GM12878 (cell line): Measurements from ENCODE around the gene MRAP2. TPM values are rescaled to one million over a fixed set of nuclear protein-coding genes. Genes with fewer than 3 reads are reported as not detected.

ENCODE experiments used
- ATAC-seq: fragments of 200-7000 bp; cut with Tn5 transposase; 3 replicates; pipeline ENCODE4 v1.9.1; 2020; ENCODE audit warnings: mild to moderate bottlenecking, moderate library complexity
- BruUV-seq: library from RNA; stranded (reverse); fragments of 400-500 nt; replicated peaks from 2 replicates; lab custom pipeline; 2021; lab: Mats Ljungman, UMichigan
- CTCF ChIA-PET: fragments of 300-600 bp; sonication (Branson Sonifier 250); formaldehyde crosslinking; extraction: SDS; loops from one replicate; lab custom pipeline; 2021; ENCODE audit warnings: inconsistent platforms; lab: Yijun Ruan, JAX
- POLR2A ChIA-PET: fragments of 350-600 bp; formaldehyde crosslinking; extraction: SDS; loops from one replicate; lab custom pipeline; 2021; ENCODE audit warnings: inconsistent platforms; lab: Charles Lee
- RAD21 ChIA-PET: fragments of 300-600 bp; sonication (Branson Sonifier 250); formaldehyde crosslinking; loops from one replicate; lab custom pipeline; 2023; ENCODE audit warnings: antibody characterized with exemption; ENCODE audit not compliant: unreplicated experiment; lab: Charles Lee
- SMC1A ChIA-PET: fragments of 300-600 bp; sonication (Branson Sonifier 250); formaldehyde crosslinking; loops from one replicate; lab custom pipeline; 2023; ENCODE audit not compliant: unreplicated experiment, uncharacterized antibody; lab: Charles Lee
- DNase-seq: peaks from one replicate; pipeline ENCODE4 v3.0.0-alpha.2; 2011; ENCODE audit warnings: low read depth, low spot score
- FAIRE-seq: peaks from 3 replicates; lab custom pipeline; 2011; peaks lifted over from hg19 to GRCh38; lab: Jason Lieb, UNC
- H2AFZ ChIP-seq: 2 replicates; pipeline ENCODE4 v1.6.0; 2011; ENCODE audit warnings: low read depth, low read length, control low read depth; ENCODE audit not compliant: control insufficient read depth
- H3K27ac ChIP-seq: 2 replicates; pipeline ENCODE4 v1.5.1; 2011; ENCODE audit warnings: control low read depth; ENCODE audit not compliant: control insufficient read depth, insufficient read depth
- H3K27me3 ChIP-seq, 2 experiments: replicated peaks in 1 of 2; 2 replicates each; pipeline versions ENCODE4 v1.6.0 to v1.6.1; 2011; ENCODE audit warnings: low read length in 1 of 2; ENCODE audit not compliant: control insufficient read depth in 2 of 2, insufficient read depth in 2 of 2
- H3K36me3 ChIP-seq, 2 experiments: 2 replicates each; pipeline ENCODE4 v1.5.1; 2011; ENCODE audit warnings: low read length in 1 of 2; ENCODE audit not compliant: control insufficient read depth in 2 of 2, insufficient read depth in 2 of 2
- H3K4me1 ChIP-seq: 2 replicates; pipeline ENCODE4 v1.6.1; 2011; ENCODE audit warnings: mild to moderate bottlenecking, low read length, moderate library complexity, mixed read lengths; ENCODE audit not compliant: control insufficient read depth, insufficient read depth
- H3K4me2 ChIP-seq: 2 replicates; pipeline ENCODE4 v1.6.0; 2011; ENCODE audit warnings: control low read depth; ENCODE audit not compliant: control insufficient read depth, insufficient read depth
- H3K4me3 ChIP-seq: fragments of 200-600 bp; sonication (generic); 2 replicates; pipeline ENCODE4 v1.5.1; 2016
- H3K79me2 ChIP-seq: 2 replicates; pipeline ENCODE4 v1.6.0; 2011; ENCODE audit warnings: low read length; ENCODE audit not compliant: control insufficient read depth, insufficient read depth
- H3K9ac ChIP-seq: 2 replicates; pipeline ENCODE4 v1.8.0; 2011; ENCODE audit warnings: low read length, control low read depth, mixed read lengths; ENCODE audit not compliant: control insufficient read depth, insufficient read depth
- H3K9me3 ChIP-seq: replicated peaks from 3 replicates; pipeline ENCODE4 v1.5.1; 2011; ENCODE audit warnings: mild to moderate bottlenecking, low read length; ENCODE audit not compliant: control insufficient read depth, insufficient read depth
- H4K20me1 ChIP-seq: 2 replicates; pipeline ENCODE4 v1.6.0; 2011; ENCODE audit not compliant: control insufficient read depth, insufficient read depth
- CEBPZ ChIP-seq: fragments of 150-350 bp; IDR thresholded peaks from 2 replicates; pipeline ENCODE4 v1.6.1; 2016; ENCODE audit warnings: low read depth, low read length
- MLLT1 ChIP-seq: fragments of 450-650 bp; IDR thresholded peaks from 2 replicates; pipeline ENCODE4 v1.6.1; 2016; ENCODE audit warnings: mild to moderate bottlenecking
- POU2F2 ChIP-seq: IDR thresholded peaks from 3 replicates; pipeline ENCODE4 v1.6.1; 2011; ENCODE audit warnings: low read depth, mild to moderate bottlenecking, low read length, borderline replicate concordance
- YY1 ChIP-seq: IDR thresholded peaks from 2 replicates; pipeline ENCODE4 v1.6.1; 2011; ENCODE audit warnings: low read depth, mild to moderate bottlenecking, low read length
- WGBS: methylation state at CpG from one replicate; pipeline ENCODE4 v1.1.6; 2016; ENCODE audit warnings: low lambda C conversion rate; ENCODE audit not compliant: insufficient replicate concordance, insufficient coverage; ENCODE audit errors: missing lambda C conversion rate; 5-methylcytosine and 5-hydroxymethylcytosine counted together
- in situ Hi-C: fragments of 300-500 bp; cut with MboI; formaldehyde crosslinking; loops from 9 replicates; pipeline ENCODE4 v1.14.3; 2018; ENCODE audit warnings: mixed read lengths
- intact Hi-C: fragments of 100-400 bp; cut with micrococcal nuclease; formaldehyde crosslinking; loops from one replicate; pipeline ENCODE4 v1.14.2; 2022; ENCODE audit not compliant: unreplicated experiment
- polyA plus RNA-seq, 11 experiments: library from polyadenylated mRNA; depleted of rRNA in 4 of 11; unstranded in 6 of 11; stranded (reverse) in 5 of 11; fragments of >200 nt; fragmentation: Nextera tagmentation in 4 of 11; fragmentation: Illumina TruSeq in 1 of 11; extraction: Ambion mirVana in 4 of 11; extraction: Trizol in 1 of 11; gene quantifications; 1 replicate in 1 of 11; 2 replicates in 10 of 11; pipeline versions ENCODE4 v1.2.1 to v1.2.3, GENCODE V29; 2011 to 2016; ENCODE audit warnings: inconsistent platforms in 2 of 11, missing spikeins in 2 of 11, low read depth in 1 of 11
- total RNA-seq, 4 experiments: library from RNA; depleted of rRNA in 3 of 4; stranded (reverse); fragments of >200 nt in 3 of 4; fragmentation: Illumina TruSeq in 1 of 4; extraction: Trizol in 1 of 4; gene quantifications; 2 replicates each; pipeline versions ENCODE4 v1.2.1 to v1.2.3, GENCODE V29; 2013 to 2021

The MRAP2 gene
- total and polyA plus RNA-seq, 10 of the 15 experiments (the other 5 are each of a cell fraction or from before 2014, with no cell fraction given) = not detected

GRCh38 chr6:84050408-84050807 is 16.8 kb downstream of the MRAP2 start:
- H3K27ac ChIP-seq = no peak overlapping the region
- SMC1A ChIA-PET = interaction anchor here (0.9 kb wide), 1 partner anchor 203 kb away, joined by 3 read pairs; no protein-coding TSS in a partner anchor
- H3K27me3 ChIP-seq = no peaks in the 10 kb centered on the region
- POLR2A ChIA-PET = no interaction called here
- no peaks in the 10 kb centered on the region for H4K20me1 ChIP-seq
- CTCF ChIA-PET = no interaction called here
- no peaks in the 10 kb centered on the region for H3K4me1 ChIP-seq
- H3K9me3 ChIP-seq = no peaks in the 10 kb centered on the region
- WGBS = 26% methylated on average over 5 of the region's 5 CpGs
- FAIRE-seq (no peak), DNase-seq (no peak), ATAC-seq (no peak)
- H3K4me2 ChIP-seq = no peak overlapping the region
- BruUV-seq = no TSS peak
- H3K9ac ChIP-seq = no peak overlapping the region
- RAD21 ChIA-PET = no interaction called here
- no peaks in the 10 kb centered on the region for H3K79me2 ChIP-seq
- no peaks in the 10 kb centered on the region for H3K36me3 ChIP-seq
- no peak overlapping the region for H2AFZ ChIP-seq
- TF ChIP-seq POU2F2 (no peak), MLLT1 (no peak), CEBPZ (no peak), YY1 (no peak)
- H3K4me3 ChIP-seq = no peak overlapping the region
- intact Hi-C loops (no loop called here), in situ Hi-C loops (no loop called here)
